Natural killer cell (primary cell): ENCODE measurements around the gene NOL6. TPM values are rescaled to one million over a fixed set of nuclear protein-coding genes. Genes with fewer than 3 reads are reported as not detected.

ENCODE experiments used
- ATAC-seq, 3 donors: fragments of 150-1000 bp in 2 of 3; fragments of 200-7000 bp in 1 of 3; cut with Tn5 transposase; 1 replicate in 1 of 3; 2 replicates in 2 of 3; pipeline ENCODE4 v1.10.0; 2021; ENCODE audit warnings: mild to moderate bottlenecking in 2 of 3, moderate library complexity in 2 of 3
- DNase-seq, 2 donors: peaks; one replicate each; pipeline versions ENCODE4 v3.0.0 to v3.0.0-alpha.2; 2013 to 2021; ENCODE audit warnings: mixed read lengths in 1 of 2
- H3K27ac ChIP-seq: one replicate; pipeline ENCODE4 v1.5.1; 2013; ENCODE audit warnings: mild to moderate bottlenecking, low read length
- H3K27me3 ChIP-seq: one replicate; pipeline ENCODE4 v1.6.1; 2013; ENCODE audit warnings: low read length; ENCODE audit not compliant: control insufficient read depth, insufficient read depth
- H3K36me3 ChIP-seq: one replicate; pipeline ENCODE4 v1.6.1; 2013; ENCODE audit warnings: low read length; ENCODE audit not compliant: control insufficient read depth, insufficient read depth
- H3K4me1 ChIP-seq: one replicate; pipeline ENCODE4 v1.6.1; 2013; ENCODE audit warnings: low read length; ENCODE audit not compliant: control insufficient read depth, insufficient read depth
- H3K4me3 ChIP-seq: one replicate; pipeline ENCODE4 v1.5.1; 2013; ENCODE audit warnings: low read length
- H3K9me3 ChIP-seq: one replicate; pipeline ENCODE4 v1.6.1; 2013; ENCODE audit warnings: low read length; ENCODE audit not compliant: control insufficient read depth, insufficient read depth
- H3K27ac Mint-ChIP-seq, 2 donors: one replicate each; pipeline ENCODE4 v1.8.0; 2022; ENCODE audit warnings: mild to moderate bottlenecking in 2 of 2, mixed read lengths in 2 of 2, moderate library complexity in 1 of 2
- H3K27me3 Mint-ChIP-seq, 2 donors: one replicate each; pipeline ENCODE4 v1.8.0; 2022; ENCODE audit warnings: low read depth in 2 of 2, mixed read lengths in 2 of 2
- H3K36me3 Mint-ChIP-seq: one replicate; pipeline ENCODE4 v1.8.0; 2022; ENCODE audit warnings: mixed read lengths
- H3K4me1 Mint-ChIP-seq, 2 donors: one replicate each; pipeline ENCODE4 v1.8.0; 2022; ENCODE audit warnings: mixed read lengths in 2 of 2
- H3K4me3 Mint-ChIP-seq: one replicate; pipeline ENCODE4 v1.8.0; 2022; ENCODE audit warnings: mild to moderate bottlenecking, moderate library complexity, mixed read lengths
- H3K9me3 Mint-ChIP-seq, 2 donors: one replicate each; pipeline ENCODE4 v1.8.0; 2022; ENCODE audit warnings: mixed read lengths in 2 of 2
- CTCF ChIP-seq: fragments of 200-600 bp; IDR thresholded peaks from one replicate; pipeline ENCODE4 v1.8.0; 2022; ENCODE audit warnings: antibody characterized with exemption
- WGBS: methylation state at CpG from one replicate; pipeline ENCODE4 v1.1.7; 2013; ENCODE audit warnings: missing lambda C conversion rate; ENCODE audit not compliant: insufficient coverage; 5-methylcytosine and 5-hydroxymethylcytosine counted together
- intact Hi-C: fragments of 100-400 bp; cut with micrococcal nuclease; formaldehyde crosslinking; loops from one replicate; pipeline ENCODE4 v1.14.2; 2022
- total RNA-seq, 4 donors: library from RNA; stranded (reverse); fragments of 120-200 nt in 1 of 4; gene quantifications; one replicate each; pipeline versions ENCODE4 v1.2.3 to v1.2.4, GENCODE V29; 2013 to 2022

The NOL6 gene
- total RNA-seq, 3 donors from 2014 or later (not counting 1 experiment from before 2014, with no cell fraction given), result 34.2 to 42.2 (median 38.2) TPM

- 100% methylated on average over 1 of the region's 2 CpGs for WGBS
- no peaks in the 10 kb centered on the region for H3K9me3 Mint-ChIP-seq
- no peak for ATAC-seq
- no peaks in the 10 kb centered on the region for H3K27me3 Mint-ChIP-seq
- H3K27me3 ChIP-seq, result no peaks in the 10 kb centered on the region
- no peaks in the 10 kb centered on the region for H3K4me1 ChIP-seq
- H3K4me1 Mint-ChIP-seq, result no peaks in the 10 kb centered on the region
- no peaks in the 10 kb centered on the region for H3K36me3 Mint-ChIP-seq
- no peak for TF ChIP-seq CTCF
- no peaks in the 10 kb centered on the region for H3K9me3 ChIP-seq
- no peak for DNase-seq
- no peak overlapping the region for H3K27ac Mint-ChIP-seq
- intact Hi-C loops, result no loop called here
- no peaks in the 10 kb centered on the region for H3K36me3 ChIP-seq
- no peak overlapping the region for H3K4me3 ChIP-seq
- no peak overlapping the region for H3K27ac ChIP-seq
- H3K4me3 Mint-ChIP-seq, result no peak overlapping the region
These were observed 36.5 kb downstream of the NOL6 start for GRCh38 chr9:33437205-33437604.

GRCh38 chr9:33436445-33436844, 37.3 kb downstream of the NOL6 start:
- Histone ChIP-seq H3K27me3 (no peaks in the 10 kb centered on the region), H3K36me3 (no peaks in the 10 kb centered on the region), H3K4me3 (no peak overlapping the region), H3K9me3 (no peaks in the 10 kb centered on the region), H3K4me1 (no peaks in the 10 kb centered on the region), H3K27ac (no peak overlapping the region)
- intact Hi-C loops, result no loop called here
- H3K36me3 Mint-ChIP-seq, result no peaks in the 10 kb centered on the region
- 92% methylated on average over 7 of the region's 8 CpGs for WGBS
- no peak for DNase-seq
- H3K9me3 Mint-ChIP-seq, result no peaks in the 10 kb centered on the region
- no peak for ATAC-seq
- H3K27me3 Mint-ChIP-seq, result no peaks in the 10 kb centered on the region
- TF ChIP-seq CTCF, result no peak
- no peaks in the 10 kb centered on the region for H3K4me1 Mint-ChIP-seq
- H3K27ac Mint-ChIP-seq, result no peak overlapping the region
- no peak overlapping the region for H3K4me3 Mint-ChIP-seq

- Histone ChIP-seq H3K4me1 (no peaks in the 10 kb centered on the region), H3K36me3 (no peaks in the 10 kb centered on the region), H3K27ac (no peak overlapping the region), H3K9me3 (no peaks in the 10 kb centered on the region), H3K27me3 (no peaks in the 10 kb centered on the region), H3K4me3 (no peak overlapping the region)
- H3K9me3 Mint-ChIP-seq, result no peaks in the 10 kb centered on the region
- no peak overlapping the region for H3K27ac Mint-ChIP-seq
- H3K4me1 Mint-ChIP-seq, result no peaks in the 10 kb centered on the region
- WGBS, result 89% methylated on average over 8 of the region's 8 CpGs
- ATAC-seq (no peak), DNase-seq (no peak)
- intact Hi-C loops, result no loop called here
- H3K27me3 Mint-ChIP-seq, result no peaks in the 10 kb centered on the region
- no peak overlapping the region for H3K4me3 Mint-ChIP-seq
- no peaks in the 10 kb centered on the region for H3K36me3 Mint-ChIP-seq
- no peak for TF ChIP-seq CTCF
These were observed 37.9 kb downstream of the NOL6 start for GRCh38 chr9:33435821-33436277.

GRCh38 chr9:33434317-33435105, 39.2 kb downstream of the NOL6 start:
- intact Hi-C loops, result no loop called here
- no peaks in the 10 kb centered on the region for H3K9me3 ChIP-seq
- no peaks in the 10 kb centered on the region for H3K36me3 ChIP-seq
- H3K4me3 ChIP-seq, result no peak overlapping the region
- no peaks in the 10 kb centered on the region for H3K27me3 ChIP-seq
- DNase-seq (no peak), ATAC-seq (peak in 1 of 3 donors; percentile 36)
- no peaks in the 10 kb centered on the region for H3K27me3 Mint-ChIP-seq
- TF ChIP-seq CTCF, result no peak
- H3K4me1 ChIP-seq, result no peaks in the 10 kb centered on the region
- no peak overlapping the region for H3K27ac Mint-ChIP-seq
- no peaks in the 10 kb centered on the region for H3K9me3 Mint-ChIP-seq
- WGBS, result 84% methylated on average over 15 of the region's 16 CpGs
- no peak overlapping the region for H3K4me3 Mint-ChIP-seq
- no peak overlapping the region for H3K27ac ChIP-seq
- H3K4me1 Mint-ChIP-seq, result no peaks in the 10 kb centered on the region
- H3K36me3 Mint-ChIP-seq, result no peaks in the 10 kb centered on the region
